NCI-H2227 (cell line): ENCODE measurements around the gene MMP8.
"Not testable (repeated sequence)": the region's sequence is repeated elsewhere in the genome, so short reads cannot be mapped to it uniquely, and the experiment has no call there.

ENCODE experiments used
- DNase-seq: peaks from one replicate; lab custom pipeline; 2025; ENCODE audit not compliant: unreplicated experiment; lab: John Stamatoyannopoulos, UW

MMP8 gene

GRCh38 chr11:102724904-102725500, at the start of gene MMP8:
Gene MMP8 (minus strand): TSS chr11:102724954. CDS start chr11:102724855, 99 bp downstream.
- DNase-seq, result no peak

GRCh38 chr11:102773386-102773785, 48.6 kb upstream of the MMP8 start:
- no peak for DNase-seq

- no peak for DNase-seq
Observed at GRCh38 chr11:102771351-102771750, 46.6 kb upstream of the MMP8 start.

- no peak for DNase-seq
Observed at GRCh38 chr11:102770191-102770590, 45.4 kb upstream of the MMP8 start.

- DNase-seq, result no peak
Observed at GRCh38 chr11:102767800-102768199, 43.0 kb upstream of the MMP8 start.

GRCh38 chr11:102763440-102763839, 38.7 kb upstream of the MMP8 start:
- no peak for DNase-seq

- no peak for DNase-seq
Observed at GRCh38 chr11:102762361-102762767, 37.6 kb upstream of the MMP8 start.

- no peak for DNase-seq
Observed at GRCh38 chr11:102761646-102762238, 37.0 kb upstream of the MMP8 start.

GRCh38 chr11:102760344-102761035, 35.7 kb upstream of the MMP8 start:
- DNase-seq, result no peak

- no peak for DNase-seq
Observed at GRCh38 chr11:102757823-102758549, 33.2 kb upstream of the MMP8 start.

- no peak for DNase-seq
Observed at GRCh38 chr11:102753267-102753666, 28.5 kb upstream of the MMP8 start.

- DNase-seq, result no peak
Observed at GRCh38 chr11:102751673-102752072, 26.9 kb upstream of the MMP8 start.

- DNase-seq, result no peak
Observed at GRCh38 chr11:102749101-102749722, 24.5 kb upstream of the MMP8 start.

GRCh38 chr11:102746746-102747578, 22.2 kb upstream of the MMP8 start:
- peak; percentile 3 for DNase-seq

- DNase-seq, result no peak
Observed at GRCh38 chr11:102734650-102735049, 9.9 kb upstream of the MMP8 start.

GRCh38 chr11:102733232-102733875, 8.6 kb upstream of the MMP8 start:
- DNase-seq, result peak; percentile 4

GRCh38 chr11:102730944-102731343, 6.2 kb upstream of the MMP8 start:
- not testable (repeated sequence) for DNase-seq

- DNase-seq, result no peak
Observed at GRCh38 chr11:102729849-102730815, 5.4 kb upstream of the MMP8 start.

- no peak for DNase-seq
Observed at GRCh38 chr11:102727890-102728289, 3.1 kb upstream of the MMP8 start.
